Thyroid gland (tissue), 4 donors: Measurements from ENCODE around the gene KISS1R. TPM values are rescaled to one million over a fixed set of nuclear protein-coding genes. Genes with fewer than 3 reads are reported as not detected.

Source experiments
- DNase-seq, 2 donors: peaks; one replicate each; pipeline ENCODE4 v3.0.0-alpha.2; 2019
- H3K27ac ChIP-seq, 3 donors: fragments of 200-600 bp; sonication (generic); 1 replicate in 2 of 3; 2 replicates in 1 of 3; pipeline ENCODE4 v1.5.1; 2016 to 2019; ENCODE audit warnings: mild to moderate bottlenecking in 1 of 3, moderate library complexity in 1 of 3
- H3K27me3 ChIP-seq: fragments of 200-600 bp; sonication (generic); one replicate; pipeline ENCODE4 v1.5.1; 2019
- H3K36me3 ChIP-seq, 2 donors: fragments of 200-600 bp; sonication (generic); one replicate each; pipeline ENCODE4 v1.5.1; 2016 to 2019
- H3K4me1 ChIP-seq, 2 donors: fragments of 200-600 bp; sonication (generic); one replicate each; pipeline ENCODE4 v1.5.1; 2017 to 2019
- H3K4me3 ChIP-seq, 3 donors: fragments of 200-600 bp; sonication (generic); replicated peaks in 1 of 3; 1 replicate in 2 of 3; 2 replicates in 1 of 3; pipeline ENCODE4 v1.5.1; 2016; ENCODE audit warnings: mild to moderate bottlenecking in 1 of 3
- H3K9me3 ChIP-seq: fragments of 200-600 bp; sonication (generic); one replicate; pipeline ENCODE4 v1.5.1; 2017
- POLR2A ChIP-seq, 2 donors: fragments of 450-650 bp; IDR thresholded peaks; one replicate each; pipeline ENCODE4 v1.6.1; 2017; ENCODE audit warnings: antibody characterized with exemption in 2 of 2, mild to moderate bottlenecking in 2 of 2, moderate library complexity in 1 of 2
- WGBS, 2 donors: methylation state at CpG; one replicate each; pipeline ENCODE4 v1.1.5; 2017; 5-methylcytosine and 5-hydroxymethylcytosine counted together
- intact Hi-C: fragments of 100-400 bp; cut with DNase I; formaldehyde crosslinking; loops from one replicate; pipeline ENCODE4 v1.15.1; 2023
- total RNA-seq, 4 donors: library from RNA; depleted of rRNA; stranded (reverse); fragments of >200 nt; gene quantifications; one replicate each; pipeline ENCODE4 v1.2.3, GENCODE V29; 2016
- TF ChIP-seq, protein P1 (sequence below), 6 experiments: fragments of 200-600 bp in 3 of 6; fragments of 450-650 bp in 3 of 6; sonication (generic) in 3 of 6; IDR thresholded peaks; one replicate each; pipeline ENCODE4 v1.5.1; 2016 to 2019; ENCODE audit warnings: antibody characterized with exemption in 6 of 6, mild to moderate bottlenecking in 2 of 6, inconsistent platforms in 1 of 6, moderate library complexity in 1 of 6

KISS1R gene
- total RNA-seq, 4 donors from 2014 or later: not detected

DNA sequence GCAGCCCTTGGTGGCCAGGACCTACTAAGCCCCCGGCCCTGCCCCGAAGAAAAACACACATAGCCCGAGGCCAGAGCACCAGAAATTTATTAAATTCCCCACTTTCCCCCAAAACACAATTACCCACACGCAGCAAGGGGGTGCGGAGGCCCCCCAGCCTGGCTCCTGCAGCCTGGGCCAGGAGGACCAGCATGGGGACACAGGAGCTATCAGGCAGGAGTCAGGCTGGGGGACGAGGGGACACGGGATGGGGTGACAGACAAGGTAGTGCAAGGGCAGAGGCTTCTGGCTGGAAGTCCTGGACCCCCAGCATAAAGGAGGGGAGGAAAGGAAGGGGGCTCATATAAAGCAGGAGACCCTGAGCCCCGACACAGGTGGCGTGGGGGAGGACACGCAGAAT, 20.7 kb upstream of the KISS1R start:
- DNase-seq: no peak
- WGBS, 2 donors: 97% methylated on average over 8 to 10 of the region's 10 CpGs
- H3K9me3 ChIP-seq: no peaks in the 10 kb centered on the region
- intact Hi-C loops: no loop called here
- no peak for TF ChIP-seq POLR2A (IDR thresholded peaks at IDR 0.05)
- TF ChIP-seq, protein P1, sequence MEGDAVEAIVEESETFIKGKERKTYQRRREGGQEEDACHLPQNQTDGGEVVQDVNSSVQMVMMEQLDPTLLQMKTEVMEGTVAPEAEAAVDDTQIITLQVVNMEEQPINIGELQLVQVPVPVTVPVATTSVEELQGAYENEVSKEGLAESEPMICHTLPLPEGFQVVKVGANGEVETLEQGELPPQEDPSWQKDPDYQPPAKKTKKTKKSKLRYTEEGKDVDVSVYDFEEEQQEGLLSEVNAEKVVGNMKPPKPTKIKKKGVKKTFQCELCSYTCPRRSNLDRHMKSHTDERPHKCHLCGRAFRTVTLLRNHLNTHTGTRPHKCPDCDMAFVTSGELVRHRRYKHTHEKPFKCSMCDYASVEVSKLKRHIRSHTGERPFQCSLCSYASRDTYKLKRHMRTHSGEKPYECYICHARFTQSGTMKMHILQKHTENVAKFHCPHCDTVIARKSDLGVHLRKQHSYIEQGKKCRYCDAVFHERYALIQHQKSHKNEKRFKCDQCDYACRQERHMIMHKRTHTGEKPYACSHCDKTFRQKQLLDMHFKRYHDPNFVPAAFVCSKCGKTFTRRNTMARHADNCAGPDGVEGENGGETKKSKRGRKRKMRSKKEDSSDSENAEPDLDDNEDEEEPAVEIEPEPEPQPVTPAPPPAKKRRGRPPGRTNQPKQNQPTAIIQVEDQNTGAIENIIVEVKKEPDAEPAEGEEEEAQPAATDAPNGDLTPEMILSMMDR (IDR thresholded peaks at IDR 0.05): no peak
- no peak overlapping the region for H3K27ac ChIP-seq
- H3K36me3 ChIP-seq: peaks cover 0 to 3% of the 10 kb centered on the region in 2 donors
- H3K27me3 ChIP-seq: no peaks in the 10 kb centered on the region
- peaks cover 6% of the 10 kb centered on the region in 2 donors for H3K4me1 ChIP-seq
- no peak overlapping the region for H3K4me3 ChIP-seq

DNA sequence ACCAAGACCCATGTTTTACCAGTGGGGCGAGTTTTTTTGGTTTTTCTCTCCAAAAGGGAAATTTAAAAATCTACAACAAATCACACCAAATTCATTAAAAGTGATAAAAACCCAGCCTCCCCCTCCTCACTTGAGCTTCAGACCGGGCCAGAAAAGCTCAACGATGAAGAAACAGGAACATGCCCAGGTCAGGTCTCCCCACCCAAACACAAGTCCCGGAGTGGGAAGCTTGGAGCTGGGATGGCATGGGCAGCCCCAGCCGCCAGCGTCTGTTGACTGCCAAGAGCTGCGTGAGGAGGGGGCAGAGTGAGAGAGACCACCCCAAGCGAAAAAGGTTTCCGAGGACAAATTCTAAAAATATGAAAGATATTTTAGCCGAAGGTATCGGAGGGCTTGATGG, 20.1 kb upstream of the KISS1R start:
- no peak for TF ChIP-seq POLR2A (IDR thresholded peaks at IDR 0.05)
- Histone ChIP-seq H3K36me3 (peaks cover 0 to 3% of the 10 kb centered on the region in 2 donors), H3K27me3 (no peaks in the 10 kb centered on the region), H3K4me3 (no peak overlapping the region), H3K9me3 (no peaks in the 10 kb centered on the region), H3K27ac (no peak overlapping the region), H3K4me1 (peaks cover 3 to 4% of the 10 kb centered on the region in 2 donors)
- intact Hi-C loops: no loop called here
- DNase-seq: no peak
- 87 to 97% methylated on average over 11 of the region's 11 CpGs for WGBS, 2 donors

DNA sequence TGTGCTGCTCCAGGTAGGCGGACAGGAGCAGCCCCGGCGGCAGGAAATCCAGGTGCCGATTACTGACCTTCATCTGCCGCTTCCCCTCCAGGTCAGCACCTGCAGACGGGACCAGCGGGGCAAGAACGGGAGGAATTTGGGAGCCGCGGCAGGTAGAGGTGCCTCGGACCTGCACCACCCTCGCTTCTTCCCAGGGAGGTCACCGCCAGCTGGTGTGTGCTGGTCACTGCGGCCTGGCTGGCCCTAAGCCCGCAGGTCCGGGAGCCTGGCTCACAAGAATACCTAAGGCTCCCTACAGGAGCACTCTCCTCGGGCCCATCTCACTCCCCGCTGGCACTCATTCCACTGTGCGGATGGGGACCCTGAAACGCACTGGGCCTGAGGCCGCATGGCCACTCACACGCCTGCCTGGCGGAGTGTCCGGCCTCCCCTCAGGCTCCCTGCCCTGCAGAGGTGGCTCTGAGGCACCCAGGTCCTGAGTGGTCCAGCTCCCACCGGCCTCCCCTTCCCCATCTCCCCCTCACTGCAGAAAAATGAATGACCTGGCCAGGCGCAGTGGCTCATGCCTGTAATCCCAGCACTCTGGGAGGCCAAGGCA, 19.6 kb upstream of the KISS1R start:
- H3K27me3 ChIP-seq: no peaks in the 10 kb centered on the region
- WGBS, 2 donors: 91 to 94% methylated on average over 18 to 26 of the region's 26 CpGs
- intact Hi-C loops: no loop called here
- no peaks in the 10 kb centered on the region for H3K9me3 ChIP-seq
- H3K4me1 ChIP-seq: peaks cover 0 to 3% of the 10 kb centered on the region in 2 donors
- no peak overlapping the region for H3K27ac ChIP-seq
- H3K4me3 ChIP-seq: no peak overlapping the region
- no peak for TF ChIP-seq POLR2A (IDR thresholded peaks at IDR 0.05)
- TF ChIP-seq, protein P1 (IDR thresholded peaks at IDR 0.05): no peak
- H3K36me3 ChIP-seq: peaks cover 0 to 3% of the 10 kb centered on the region in 2 donors
- DNase-seq: no peak

DNA sequence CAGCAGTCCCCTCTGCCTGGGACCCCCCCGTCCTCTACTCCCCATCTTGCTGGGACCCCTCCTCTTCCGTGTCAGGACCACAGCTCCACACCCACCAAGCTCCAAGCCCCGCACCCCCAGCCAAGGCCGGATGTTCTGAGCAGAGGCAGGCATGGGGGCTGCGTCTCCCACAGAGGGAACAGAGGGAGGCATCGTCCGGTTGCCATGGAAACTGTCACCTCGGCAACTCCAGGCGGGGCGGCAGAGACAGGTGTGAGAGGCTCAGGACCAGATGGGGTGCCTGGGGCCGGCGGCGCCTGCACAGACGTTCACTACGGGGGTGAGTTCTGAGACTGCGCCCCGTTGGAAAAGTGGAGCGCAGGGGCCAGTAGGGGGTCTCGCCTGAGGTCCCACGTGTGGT, 18.5 kb upstream of the KISS1R start:
- TF ChIP-seq POLR2A (IDR thresholded peaks at IDR 0.05): no peak
- TF ChIP-seq, protein P1 (IDR thresholded peaks at IDR 0.05): no peak
- no peak for DNase-seq
- WGBS, 2 donors: 87 to 88% methylated on average over 18 to 19 of the region's 20 CpGs

DNA sequence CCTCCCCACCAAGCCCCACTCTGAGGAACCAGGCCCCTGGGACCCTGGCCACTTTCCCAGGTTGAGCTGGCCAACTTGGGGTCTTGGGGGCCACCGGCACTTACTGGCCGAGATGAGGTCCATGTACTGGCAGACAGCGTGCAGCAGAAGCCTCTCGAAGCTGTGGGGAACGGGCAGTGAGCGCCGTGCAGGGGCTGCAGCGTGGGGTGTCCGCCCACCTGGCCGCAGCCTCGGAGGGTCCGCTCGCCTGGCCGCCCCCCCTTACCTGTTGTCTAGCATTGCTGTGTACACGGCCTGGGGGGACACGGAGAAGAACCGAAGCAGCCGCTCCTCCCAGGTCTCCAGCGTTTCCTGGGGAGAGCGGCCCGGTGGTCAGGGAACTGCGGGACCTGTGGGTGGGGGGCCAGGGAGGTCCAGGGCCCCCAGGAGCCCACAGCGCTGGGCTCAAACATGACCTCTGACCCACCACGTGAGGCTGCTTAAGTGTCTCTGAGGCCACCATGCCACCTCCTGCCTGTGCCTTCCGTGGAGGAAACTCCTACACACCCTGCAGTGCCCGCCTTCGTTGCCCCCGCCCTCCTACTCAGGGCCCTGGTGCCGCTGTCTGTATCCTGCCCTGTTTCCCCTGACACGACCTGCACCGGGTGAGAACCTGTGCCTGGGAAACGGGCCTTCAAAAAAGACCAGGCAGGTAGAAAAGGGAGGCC, 17.6 kb upstream of the KISS1R start:
- Histone ChIP-seq H3K9me3 (no peaks in the 10 kb centered on the region), H3K27ac (no peak overlapping the region), H3K4me3 (no peak overlapping the region), H3K27me3 (no peaks in the 10 kb centered on the region), H3K4me1 (peaks cover 0 to 15% of the 10 kb centered on the region in 2 donors), H3K36me3 (peaks cover 0 to 3% of the 10 kb centered on the region in 2 donors)
- 94 to 95% methylated on average over 18 of the region's 32 CpGs for whole genome bisulfite sequencing, 2 donors
- TF ChIP-seq, protein P1 (IDR thresholded peaks at IDR 0.05): no peak
- TF ChIP-seq POLR2A (IDR thresholded peaks at IDR 0.05): no peak
- intact Hi-C loops: no loop called here
- DNase-seq: no peak

More for the DNA sequence above, 18.5 kb upstream of the KISS1R start:
- intact Hi-C loops: no loop called here
- Histone ChIP-seq H3K4me3 (no peak overlapping the region), H3K27me3 (no peaks in the 10 kb centered on the region), H3K27ac (no peak overlapping the region), H3K9me3 (no peaks in the 10 kb centered on the region), H3K4me1 (peaks cover 0 to 14% of the 10 kb centered on the region in 2 donors), H3K36me3 (peaks cover 0 to 3% of the 10 kb centered on the region in 2 donors)
